Measurements from ENCODE around the gene MAD1L1. TPM values are rescaled to one million over a fixed set of nuclear protein-coding genes. Genes with fewer than 3 reads are reported as not detected.
"Not testable (repeated sequence)": the region's sequence is repeated elsewhere in the genome, so short reads cannot be mapped to it uniquely, and the experiment has no call there.

The MAD1L1 gene
- total RNA-seq, 1 donor from 2014 or later, result 112 TPM

- intact Hi-C loops (cut with micrococcal nuclease), result no loop called here
Observed at GRCh38 chr7:1863091-1863900, 369.4 kb downstream of the MAD1L1 start.

GRCh38 chr7:1862560-1862959 lies 370.2 kb downstream of the MAD1L1 start:
- intact Hi-C loops (cut with micrococcal nuclease), result no loop called here

GRCh38 chr7:1861799-1862458 lies 370.8 kb downstream of the MAD1L1 start:
- intact Hi-C loops (cut with micrococcal nuclease), result no loop called here

GRCh38 chr7:1860881-1861798 lies 371.6 kb downstream of the MAD1L1 start:
- intact Hi-C loops (cut with micrococcal nuclease), result not testable (repeated sequence)

GRCh38 chr7:1859266-1860035 lies 373.3 kb downstream of the MAD1L1 start:
- intact Hi-C loops (cut with micrococcal nuclease), result no loop called here

- intact Hi-C loops (cut with micrococcal nuclease), result no loop called here
Observed at GRCh38 chr7:1858435-1859265, 374.1 kb downstream of the MAD1L1 start.

GRCh38 chr7:1857487-1858421 lies 375.0 kb downstream of the MAD1L1 start:
- intact Hi-C loops (cut with micrococcal nuclease), result no loop called here

- intact Hi-C loops (cut with micrococcal nuclease), result no loop called here
Observed at GRCh38 chr7:1856888-1857441, 375.8 kb downstream of the MAD1L1 start.

- intact Hi-C loops (cut with micrococcal nuclease), result no loop called here
Observed at GRCh38 chr7:1856161-1856887, 376.4 kb downstream of the MAD1L1 start.

GRCh38 chr7:1855725-1856160 lies 377.0 kb downstream of the MAD1L1 start:
- intact Hi-C loops (cut with micrococcal nuclease), result no loop called here

GRCh38 chr7:1854866-1855724 lies 377.6 kb downstream of the MAD1L1 start:
- intact Hi-C loops (cut with micrococcal nuclease), result no loop called here

GRCh38 chr7:1853986-1854865 lies 378.5 kb downstream of the MAD1L1 start:
- intact Hi-C loops (cut with micrococcal nuclease), result no loop called here

- intact Hi-C loops (cut with micrococcal nuclease), result no loop called here
Observed at GRCh38 chr7:1853431-1853985, 379.2 kb downstream of the MAD1L1 start.

GRCh38 chr7:1852517-1853430 lies 380.0 kb downstream of the MAD1L1 start:
- intact Hi-C loops (cut with micrococcal nuclease), result no loop called here

Data from T-helper 1 cell treated with Interleukin-12 subunit alpha and Interleukin-12 subunit beta and Interleukin-4 antibody, amounts not matched to agents 30 ng/mL and 1 ng/mL, for 36 hours (primary cell).